Mesothelial cell of epicardium (in vitro differentiated cells): ENCODE results near the gene ATP4B. TPM values are rescaled to one million over a fixed set of nuclear protein-coding genes. Genes with fewer than 3 reads are reported as not detected.

Experiments
- DNase-seq, 2 experiments: peaks; one replicate each; pipeline ENCODE4 v3.0.0; 2021; ENCODE audit warnings: low spot score in 2 of 2; ENCODE audit not compliant: unreplicated experiment in 2 of 2
- H3K27ac Mint-ChIP-seq: 2 replicates; pipeline ENCODE4 v1.8.0; 2021; ENCODE audit warnings: mixed read lengths
- H3K27me3 Mint-ChIP-seq: 2 replicates; pipeline ENCODE4 v1.8.0; 2021; ENCODE audit warnings: low read depth, mixed read lengths
- H3K36me3 Mint-ChIP-seq: 2 replicates; pipeline ENCODE4 v1.8.0; 2021; ENCODE audit warnings: mixed read lengths
- H3K4me1 Mint-ChIP-seq: 2 replicates; pipeline ENCODE4 v1.8.0; 2021; ENCODE audit warnings: mixed read lengths
- H3K4me3 Mint-ChIP-seq: 2 replicates; pipeline ENCODE4 v1.8.0; 2021; ENCODE audit warnings: mild to moderate bottlenecking, moderate library complexity, mixed read lengths
- H3K9me3 Mint-ChIP-seq: 2 replicates; pipeline ENCODE4 v1.8.0; 2021; ENCODE audit warnings: mixed read lengths
- CTCF ChIP-seq: fragments of 200-600 bp; sonication (generic); IDR thresholded peaks from one replicate; pipeline ENCODE4 v1.5.0; 2021; ENCODE audit warnings: antibody characterized with exemption; ENCODE audit not compliant: unreplicated experiment
- total RNA-seq: library from RNA; stranded (reverse); gene quantifications from 3 replicates; pipeline ENCODE4 v1.2.1, GENCODE V29; 2021

Gene ATP4B
- total RNA-seq, 1 donor from 2014 or later: not detected

- peak overlapping the region; percentile 32 for H3K27ac Mint-ChIP-seq
- no peaks in the 10 kb centered on the region for H3K27me3 Mint-ChIP-seq
- H3K9me3 Mint-ChIP-seq: peaks cover 20% of the 10 kb centered on the region
Observed at GRCh38 chr13:113647351-113648215, 10.4 kb downstream of the ATP4B start.

DNA sequence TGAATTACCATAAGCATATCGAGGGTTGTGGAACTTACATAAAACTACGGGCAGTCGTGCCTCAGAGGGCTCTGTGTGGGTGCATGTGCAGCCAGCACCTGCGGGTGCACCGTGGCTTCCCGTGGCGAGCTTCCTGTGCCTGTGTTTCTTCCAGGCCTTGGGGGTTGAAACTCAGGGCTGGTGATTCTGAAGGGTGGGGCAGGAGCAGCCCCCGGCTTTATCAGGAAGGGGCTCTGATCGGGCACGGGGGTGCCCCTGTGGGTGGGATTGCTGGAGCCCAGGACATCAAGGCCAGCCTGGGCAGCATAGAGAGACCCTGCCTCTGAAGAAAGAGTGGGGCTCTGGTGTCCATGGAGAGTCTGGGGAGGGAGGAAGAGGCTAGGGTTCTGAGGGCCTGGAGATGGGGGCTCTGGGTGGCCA lies 11.1 kb downstream of the ATP4B start:
- Mint-ChIP-seq H3K4me3 (no peak overlapping the region), H3K36me3 (peaks cover 24% of the 10 kb centered on the region), H3K9me3 (peaks cover 26% of the 10 kb centered on the region), H3K27ac (no peak overlapping the region), H3K27me3 (no peaks in the 10 kb centered on the region), H3K4me1 (no peaks in the 10 kb centered on the region)
- DNase-seq: peak; percentile 5 to 29
- no peak for TF ChIP-seq CTCF

More at GRCh38 chr13:113647351-113648215, 10.4 kb downstream of the ATP4B start:
- peaks cover 17% of the 10 kb centered on the region for H3K36me3 Mint-ChIP-seq
- H3K4me3 Mint-ChIP-seq: no peak overlapping the region
- H3K4me1 Mint-ChIP-seq: no peaks in the 10 kb centered on the region
- peak; percentile 13 to 38 for DNase-seq
- TF ChIP-seq CTCF: no peak

DNA sequence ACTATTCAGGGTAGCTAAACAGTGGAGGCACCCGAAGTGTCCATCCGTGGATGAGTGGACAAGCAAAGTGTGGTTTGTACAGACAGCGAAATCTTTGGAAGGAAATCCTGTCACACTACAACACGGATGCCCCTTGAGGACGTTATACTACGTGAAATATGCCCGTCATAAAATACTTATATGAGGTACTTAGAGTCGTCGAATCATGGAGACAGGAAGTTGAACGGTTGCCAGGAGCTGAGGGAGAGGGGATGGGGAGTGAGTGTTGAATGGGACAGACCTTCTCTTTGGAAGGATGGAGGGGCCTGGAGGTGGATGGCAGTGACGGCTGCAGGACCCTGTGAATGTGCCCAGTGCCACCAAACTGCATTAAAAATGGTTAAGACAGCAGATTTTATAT lies 11.6 kb downstream of the ATP4B start:
- Mint-ChIP-seq H3K9me3 (peaks cover 28% of the 10 kb centered on the region), H3K36me3 (peaks cover 28% of the 10 kb centered on the region), H3K27me3 (no peaks in the 10 kb centered on the region), H3K4me1 (no peaks in the 10 kb centered on the region), H3K27ac (no peak overlapping the region), H3K4me3 (no peak overlapping the region)
- TF ChIP-seq CTCF: no peak
- DNase-seq: peak in 1 of 2 experiments; percentile 3

DNA sequence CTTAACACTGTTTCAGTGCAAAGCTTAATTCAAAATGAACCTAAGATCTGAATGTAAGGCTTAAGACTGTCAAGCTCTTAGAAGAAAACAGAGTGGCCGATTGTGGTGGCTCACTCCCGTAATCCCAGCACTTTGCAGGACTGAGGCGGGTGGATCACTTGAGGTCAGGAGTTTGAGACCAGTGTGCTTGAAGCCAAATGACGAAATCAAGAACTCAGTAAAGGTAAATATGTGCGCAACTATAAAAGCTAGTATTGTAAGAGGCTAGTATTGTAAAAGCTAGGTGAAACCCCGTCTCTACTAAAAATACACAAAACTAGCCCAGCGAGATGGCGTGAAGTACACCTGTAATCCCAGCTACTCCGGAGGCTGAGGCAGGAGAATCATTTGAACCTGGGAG lies 12.7 kb downstream of the ATP4B start:
- Mint-ChIP-seq H3K27ac (no peak overlapping the region), H3K4me3 (no peak overlapping the region), H3K27me3 (no peaks in the 10 kb centered on the region), H3K36me3 (peaks cover 36% of the 10 kb centered on the region), H3K4me1 (no peaks in the 10 kb centered on the region), H3K9me3 (peaks cover 31% of the 10 kb centered on the region)
- DNase-seq: no peak
- no peak for TF ChIP-seq CTCF

DNA sequence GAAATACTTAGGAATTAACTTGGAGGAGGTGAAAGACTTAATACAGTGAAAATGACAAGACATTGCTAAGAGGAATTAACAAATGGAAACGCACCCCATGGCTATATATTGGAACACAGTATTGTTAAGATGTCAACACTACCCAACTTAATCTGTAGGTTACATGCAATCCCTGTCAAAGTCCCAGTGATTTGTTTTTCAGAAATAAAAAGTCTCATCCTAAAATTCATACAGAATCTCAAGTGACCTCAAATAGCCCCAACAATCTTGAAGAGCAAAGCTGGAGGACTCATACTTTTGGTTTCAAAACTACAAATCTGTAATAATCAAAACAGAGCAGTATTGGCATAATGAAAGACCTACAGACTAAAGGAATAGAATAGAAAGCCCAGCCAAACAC lies 13.2 kb downstream of the ATP4B start:
- H3K4me1 Mint-ChIP-seq: no peaks in the 10 kb centered on the region
- H3K27me3 Mint-ChIP-seq: no peaks in the 10 kb centered on the region
- TF ChIP-seq CTCF: no peak
- H3K4me3 Mint-ChIP-seq: no peak overlapping the region
- H3K9me3 Mint-ChIP-seq: peaks cover 31% of the 10 kb centered on the region
- no peak overlapping the region for H3K27ac Mint-ChIP-seq
- no peak for DNase-seq
- H3K36me3 Mint-ChIP-seq: peaks cover 41% of the 10 kb centered on the region
